Activated naive CD4-positive, alpha-beta T cell treated with anti-CD3 and anti-CD28 coated beads, Interleukin-2, amount 10 ng/mL, durations not matched to agents 7 days and 5 days (primary cell): ENCODE measurements around the gene ZSWIM3.

Experiments used
- CTCF ChIA-PET: fragments of 350-600 bp; sonication (Branson Sonifier 250); formaldehyde crosslinking; loops from one replicate; lab custom pipeline; 2021; ENCODE audit warnings: antibody characterized with exemption; lab: Charles Lee
- DNase-seq: peaks from one replicate; pipeline ENCODE4 v3.0.0-alpha.2; 2020
- H3K27ac Mint-ChIP-seq: one replicate; pipeline ENCODE4 v1.8.0; 2021; ENCODE audit warnings: mild to moderate bottlenecking, moderate library complexity, mixed read lengths
- H3K27me3 Mint-ChIP-seq: one replicate; pipeline ENCODE4 v1.8.0; 2021; ENCODE audit warnings: mild to moderate bottlenecking, mixed read lengths
- H3K36me3 Mint-ChIP-seq: one replicate; pipeline ENCODE4 v1.8.0; 2021; ENCODE audit warnings: mixed read lengths
- H3K4me1 Mint-ChIP-seq: one replicate; pipeline ENCODE4 v1.8.0; 2021; ENCODE audit warnings: mixed read lengths
- H3K4me3 Mint-ChIP-seq: one replicate; pipeline ENCODE4 v1.8.0; 2021; ENCODE audit warnings: mild to moderate bottlenecking, moderate library complexity, mixed read lengths
- H3K9me3 Mint-ChIP-seq: one replicate; pipeline ENCODE4 v1.8.0; 2021; ENCODE audit warnings: mixed read lengths

The ZSWIM3 gene

GRCh38 chr20:45880988-45881788 is 23.8 kb downstream of the ZSWIM3 start, which contains the start of gene ZSWIM1:
Gene ZSWIM1, plus strand, starts transcription at chr20:45881227. Its CDS starts 1,366 bp downstream, at chr20:45882593.
- H3K27ac Mint-ChIP-seq = peak within 1 kb of the TSS; percentile 91
- CTCF ChIA-PET = interaction anchor here (1.4 to 2.8 kb wide), 3 partner anchors 9 to 81 kb away, joined by 3 to 8 read pairs (median 7); partner anchors contain the start of gene NEURL2
- no peaks in the 10 kb centered on the region for H3K27me3 Mint-ChIP-seq
- H3K9me3 Mint-ChIP-seq = no peaks in the 10 kb centered on the region
- H3K4me3 Mint-ChIP-seq = peak within 1 kb of the TSS; percentile 89
- H3K4me1 Mint-ChIP-seq = peaks cover 44% of the 10 kb centered on the region
- peaks cover 28% of the 10 kb centered on the region for H3K36me3 Mint-ChIP-seq
- peak; percentile 100 for DNase-seq

- Mint-ChIP-seq H3K27me3 (no peaks in the 10 kb centered on the region), H3K27ac (no peak overlapping the region), H3K4me1 (peaks cover 45% of the 10 kb centered on the region), H3K36me3 (peaks cover 25% of the 10 kb centered on the region), H3K9me3 (no peaks in the 10 kb centered on the region), H3K4me3 (peak overlapping the region; percentile 49)
- DNase-seq = no peak
- CTCF ChIA-PET = interaction anchor here (2.1 to 2.8 kb wide), 2 partner anchors 8 to 83 kb away, joined by 7 to 8 read pairs; partner anchors contain the start of gene NEURL2
Measured at GRCh38 chr20:45882469-45883099, 25.2 kb downstream of the ZSWIM3 start.

- Mint-ChIP-seq H3K9me3 (no peaks in the 10 kb centered on the region), H3K27ac (no peak overlapping the region), H3K27me3 (no peaks in the 10 kb centered on the region), H3K36me3 (peaks cover 25% of the 10 kb centered on the region), H3K4me1 (peaks cover 45% of the 10 kb centered on the region), H3K4me3 (peak overlapping the region; percentile 27)
- DNase-seq = no peak
- CTCF ChIA-PET = interaction anchor here (2.8 kb wide), 1 partner anchor 83 kb away, joined by 7 read pairs; no protein-coding TSS in a partner anchor
Measured at GRCh38 chr20:45883100-45883469, 25.7 kb downstream of the ZSWIM3 start.

GRCh38 chr20:45886590-45887345 is 29.4 kb downstream of the ZSWIM3 start:
- CTCF ChIA-PET = interaction anchor here (1.0 kb wide), 1 partner anchor 54 kb away, joined by 3 read pairs; the partner anchor contains the start of gene SNX21
- H3K4me3 Mint-ChIP-seq = no peak overlapping the region

GRCh38 chr20:45887346-45887715 is 29.9 kb downstream of the ZSWIM3 start, which contains the start of gene SPATA25:
Gene SPATA25, minus strand, starts transcription at chr20:45887622. Its CDS starts 32 bp downstream, at chr20:45887590.
- Mint-ChIP-seq H3K4me1 (peaks cover 50% of the 10 kb centered on the region), H3K27me3 (peaks cover 14% of the 10 kb centered on the region), H3K4me3 (no peak within 1 kb of the TSS), H3K9me3 (no peaks in the 10 kb centered on the region), H3K27ac (no peak within 1 kb of the TSS), H3K36me3 (peaks cover 19% of the 10 kb centered on the region)
- DNase-seq = no peak
- CTCF ChIA-PET = interaction anchor here (1.0 kb wide), 1 partner anchor 54 kb away, joined by 3 read pairs; the partner anchor contains the start of gene SNX21

More at GRCh38 chr20:45886590-45887345, 29.4 kb downstream of the ZSWIM3 start:
- H3K27me3 Mint-ChIP-seq = peaks cover 14% of the 10 kb centered on the region
- H3K4me1 Mint-ChIP-seq = peaks cover 49% of the 10 kb centered on the region
- no peaks in the 10 kb centered on the region for H3K9me3 Mint-ChIP-seq
- peaks cover 19% of the 10 kb centered on the region for H3K36me3 Mint-ChIP-seq
- H3K27ac Mint-ChIP-seq = no peak overlapping the region
- DNase-seq = no peak

- no peak for DNase-seq
- CTCF ChIA-PET = interaction anchor here (1.6 kb wide), 1 partner anchor 82 kb away, joined by 4 read pairs; no protein-coding TSS in a partner anchor
- H3K27me3 Mint-ChIP-seq = peaks cover 14% of the 10 kb centered on the region
- no peak overlapping the region for H3K27ac Mint-ChIP-seq
- no peaks in the 10 kb centered on the region for H3K9me3 Mint-ChIP-seq
- peaks cover 49% of the 10 kb centered on the region for H3K4me1 Mint-ChIP-seq
- H3K36me3 Mint-ChIP-seq = peaks cover 10% of the 10 kb centered on the region
- no peak overlapping the region for H3K4me3 Mint-ChIP-seq
Measured at GRCh38 chr20:45888681-45889080, 31.3 kb downstream of the ZSWIM3 start.

- H3K4me3 Mint-ChIP-seq = peak overlapping the region; percentile 91
- peak; percentile 64 for DNase-seq
- peaks cover 39% of the 10 kb centered on the region for H3K4me1 Mint-ChIP-seq
- peak overlapping the region; percentile 89 for H3K27ac Mint-ChIP-seq
- H3K36me3 Mint-ChIP-seq = peaks cover 3% of the 10 kb centered on the region
- peaks cover 14% of the 10 kb centered on the region for H3K27me3 Mint-ChIP-seq
- no peaks in the 10 kb centered on the region for H3K9me3 Mint-ChIP-seq
- CTCF ChIA-PET = interaction anchor here (0.9 to 1.6 kb wide), 11 partner anchors 9 to 91 kb away, joined by 3 to 8 read pairs (median 3); partner anchors contain the start of gene ZSWIM1
Measured at GRCh38 chr20:45890077-45890984, 32.9 kb downstream of the ZSWIM3 start.

- H3K4me3 Mint-ChIP-seq = peak within 1 kb of the TSS; percentile 91
- CTCF ChIA-PET = interaction anchor here (1.0 to 1.5 kb wide), 5 partner anchors 10 to 49 kb away, joined by 3 to 8 read pairs (median 3); partner anchors contain the start of gene ZSWIM1
- peaks cover 14% of the 10 kb centered on the region for H3K27me3 Mint-ChIP-seq
- H3K27ac Mint-ChIP-seq = peak within 1 kb of the TSS; percentile 89
- peaks cover 6% of the 10 kb centered on the region for H3K36me3 Mint-ChIP-seq
- H3K9me3 Mint-ChIP-seq = no peaks in the 10 kb centered on the region
- peak; percentile 93 for DNase-seq
- peaks cover 35% of the 10 kb centered on the region for H3K4me1 Mint-ChIP-seq
Measured at GRCh38 chr20:45890985-45891983, 33.9 kb downstream of the ZSWIM3 start, which contains the start of the genes CTSA and NEURL2. Gene CTSA, plus strand, starts transcription at chr20:45891335. Its CDS starts 234 bp downstream, at chr20:45891569. Gene NEURL2, minus strand, starts transcription at chr20:45891208. Its CDS starts 217 bp downstream, at chr20:45890991.

- Mint-ChIP-seq H3K4me3 (peak overlapping the region; percentile 91), H3K9me3 (no peaks in the 10 kb centered on the region), H3K27me3 (peaks cover 14% of the 10 kb centered on the region), H3K36me3 (peaks cover 6% of the 10 kb centered on the region), H3K4me1 (peaks cover 35% of the 10 kb centered on the region), H3K27ac (peak overlapping the region; percentile 58)
- DNase-seq = no peak
- CTCF ChIA-PET = interaction anchor here (1.2 to 1.4 kb wide), 2 partner anchors 69 to 93 kb away, joined by 3 to 6 read pairs; no protein-coding TSS in a partner anchor
Measured at GRCh38 chr20:45892049-45892825, 34.8 kb downstream of the ZSWIM3 start.

GRCh38 chr20:45892828-45893500 is 35.5 kb downstream of the ZSWIM3 start:
- H3K4me3 Mint-ChIP-seq = peak overlapping the region; percentile 91
- CTCF ChIA-PET = interaction anchor here (1.2 to 1.4 kb wide), 2 partner anchors 69 to 94 kb away, joined by 3 to 6 read pairs; no protein-coding TSS in a partner anchor
- H3K4me1 Mint-ChIP-seq = peaks cover 35% of the 10 kb centered on the region
- no peak for DNase-seq
- H3K36me3 Mint-ChIP-seq = peaks cover 10% of the 10 kb centered on the region
- no peak overlapping the region for H3K27ac Mint-ChIP-seq
- H3K9me3 Mint-ChIP-seq = no peaks in the 10 kb centered on the region
- peaks cover 14% of the 10 kb centered on the region for H3K27me3 Mint-ChIP-seq
